Endothelial cell of umbilical vein (primary cell): ENCODE results near the gene PHC2. TPM values are rescaled to one million over a fixed set of nuclear protein-coding genes. Genes with fewer than 3 reads are reported as not detected.

Source experiments
- BruUV-seq: library from RNA; stranded (reverse); fragments of 400-500 nt; replicated peaks from 2 replicates; lab custom pipeline; 2021; lab: Mats Ljungman, UMichigan
- CTCF ChIA-PET: fragments of 300-600, 350-600 bp; sonication (Branson Sonifier 250); formaldehyde crosslinking; loops from one replicate; lab custom pipeline; 2021; ENCODE audit warnings: antibody characterized with exemption, inconsistent platforms; lab: Charles Lee
- POLR2A ChIA-PET: fragments of 300-600, 350-600 bp; sonication (Branson Sonifier 250); formaldehyde crosslinking; loops from one replicate; lab custom pipeline; 2021; ENCODE audit warnings: antibody characterized with exemption, inconsistent platforms; lab: Charles Lee
- DNase-seq: peaks from one replicate; pipeline ENCODE4 v3.0.0-alpha.2; 2011; ENCODE audit warnings: low read depth, low spot score
- FAIRE-seq: peaks from 2 replicates; lab custom pipeline; 2011; peaks lifted over from hg19 to GRCh38; lab: Jason Lieb, UNC
- H2AFZ ChIP-seq: 2 replicates; pipeline ENCODE4 v1.6.0; 2012; ENCODE audit warnings: low read depth, low read length, control low read depth, inconsistent platforms
- H3K27ac ChIP-seq: 2 replicates; pipeline ENCODE4 v1.5.1; 2011; ENCODE audit warnings: low read depth, mild to moderate bottlenecking, control low read depth, low read length, moderate library complexity; ENCODE audit not compliant: insufficient read depth
- H3K27me3 ChIP-seq, 2 experiments: 2 replicates each; pipeline versions ENCODE4 v1.6.0 to v1.6.1; 2011; ENCODE audit warnings: low read length in 2 of 2, mixed read lengths in 1 of 2; ENCODE audit not compliant: control insufficient read depth in 2 of 2, insufficient read depth in 2 of 2
- H3K36me3 ChIP-seq, 2 experiments: 2 replicates in 1 of 2; 3 replicates in 1 of 2; pipeline ENCODE4 v1.5.1; 2011; ENCODE audit warnings: low read length in 2 of 2, mild to moderate bottlenecking in 1 of 2, moderate library complexity in 1 of 2; ENCODE audit not compliant: control insufficient read depth in 2 of 2, insufficient read depth in 2 of 2; ENCODE audit errors: extremely low read depth in 1 of 2
- H3K4me1 ChIP-seq: 3 replicates; pipeline ENCODE4 v1.5.1; 2011; ENCODE audit warnings: mild to moderate bottlenecking, low read length; ENCODE audit not compliant: control insufficient read depth, insufficient read depth; ENCODE audit errors: extremely low read depth
- H3K4me2 ChIP-seq: 2 replicates; pipeline ENCODE4 v1.6.1; 2011; ENCODE audit warnings: low read length, control low read depth, mixed read lengths; ENCODE audit not compliant: insufficient read depth
- H3K4me3 ChIP-seq, 3 experiments: fragments of 200-600 bp in 1 of 3; sonication (generic), shearing (Covaris generic) in 1 of 3; replicated peaks in 1 of 3; 2 replicates each; pipeline ENCODE4 v1.5.1; 2011 to 2016; ENCODE audit warnings: control low read depth in 3 of 3, low read length in 3 of 3, mild to moderate bottlenecking in 2 of 3, inconsistent platforms in 1 of 3, low read depth in 1 of 3, moderate library complexity in 1 of 3; ENCODE audit not compliant: insufficient read depth in 1 of 3
- H3K79me2 ChIP-seq: 2 replicates; pipeline ENCODE4 v1.6.0; 2012; ENCODE audit warnings: low read length, inconsistent platforms; ENCODE audit not compliant: control insufficient read depth, insufficient read depth
- H3K9ac ChIP-seq: replicated peaks from 2 replicates; pipeline ENCODE3; 2011; ENCODE audit warnings: low read length, control low read depth; ENCODE audit not compliant: insufficient read depth; ENCODE audit errors: extremely low read depth
- H3K9me1 ChIP-seq: replicated peaks from 3 replicates; pipeline ENCODE4 v1.6.0; 2011; ENCODE audit warnings: mild to moderate bottlenecking, low read length; ENCODE audit not compliant: control insufficient read depth, insufficient read depth; ENCODE audit errors: extremely low read depth
- H3K9me3 ChIP-seq: replicated peaks from 2 replicates; pipeline ENCODE4 v1.5.1; 2012; ENCODE audit warnings: low read length, inconsistent platforms; ENCODE audit not compliant: control insufficient read depth, insufficient read depth
- H4K20me1 ChIP-seq: replicated peaks from 2 replicates; pipeline ENCODE3; 2011; ENCODE audit warnings: mild to moderate bottlenecking, low read length; ENCODE audit not compliant: control insufficient read depth, insufficient read depth; ENCODE audit errors: extremely low read depth
- EZH2 ChIP-seq: IDR thresholded peaks from 2 replicates; pipeline ENCODE4 v1.6.1; 2012; ENCODE audit warnings: borderline replicate concordance, low read depth, mild to moderate bottlenecking, moderate library complexity, low read length, inconsistent platforms; ENCODE audit not compliant: severe bottlenecking
- FOS ChIP-seq: IDR thresholded peaks from 2 replicates; pipeline ENCODE4 v1.6.1; 2011; ENCODE audit warnings: mild to moderate bottlenecking, low read length, moderate library complexity, borderline replicate concordance; ENCODE audit not compliant: insufficient read depth
- GATA2 ChIP-seq: IDR thresholded peaks from 2 replicates; pipeline ENCODE4 v1.7.0; 2011; ENCODE audit warnings: low read depth, mild to moderate bottlenecking, moderate library complexity, mixed read lengths, low read length; ENCODE audit not compliant: insufficient read length, insufficient read depth
- JUN ChIP-seq: IDR thresholded peaks from 2 replicates; pipeline ENCODE4 v1.6.1; 2011; ENCODE audit warnings: borderline replicate concordance, low read depth; ENCODE audit not compliant: insufficient read length, insufficient read depth
- MYC ChIP-seq: IDR thresholded peaks from one replicate; pipeline ENCODE4 v1.6.1; 2011; ENCODE audit warnings: mild to moderate bottlenecking, low read depth, low read length
- POLR2A ChIP-seq: IDR thresholded peaks from 2 replicates; pipeline ENCODE4 v1.6.1; 2012; ENCODE audit warnings: low read depth, mild to moderate bottlenecking, control low read depth, low read length
- POLR2AphosphoS5 ChIP-seq: IDR thresholded peaks from 2 replicates; pipeline ENCODE4 v1.6.1; 2012; ENCODE audit warnings: low read depth, mild to moderate bottlenecking, control low read depth, low read length, moderate library complexity; ENCODE audit not compliant: insufficient read depth
- dilution Hi-C: fragments of 300-500 bp; cut with MboI; formaldehyde crosslinking; loops from one replicate; pipeline ENCODE4 v1.15.0; 2019; ENCODE audit warnings: low sequenced_read_pairs; ENCODE audit not compliant: extremely low pct_ligation_motif_present
- intact Hi-C: fragments of 100-400 bp; cut with micrococcal nuclease; formaldehyde crosslinking; loops from one replicate; pipeline ENCODE4 v1.10.0; 2022
- polyA plus RNA-seq, 4 experiments: library from polyadenylated mRNA; depleted of rRNA in 3 of 4; stranded (reverse) in 3 of 4; unstranded in 1 of 4; fragments of >200 nt; gene quantifications; 2 replicates each; pipeline versions ENCODE4 v1.2.1 to v1.2.3, GENCODE V29; 2011 to 2012; ENCODE audit warnings: missing spikeins in 1 of 4
- total RNA-seq: library from RNA; stranded (reverse); gene quantifications from 2 replicates; pipeline ENCODE4 v1.2.3, GENCODE V29; 2021
- TF ChIP-seq, protein P1 (sequence below): IDR thresholded peaks from 2 replicates; pipeline ENCODE4 v1.6.1; 2011; ENCODE audit not compliant: insufficient read depth, insufficient read length
- TF ChIP-seq, protein P2 (sequence below), 2 donors: IDR thresholded peaks; 1 replicate in 1 of 2; 2 replicates in 1 of 2; pipeline ENCODE4 v1.5.1; 2011; ENCODE audit warnings: low read length in 2 of 2, mild to moderate bottlenecking in 2 of 2, moderate library complexity in 2 of 2, control low read depth in 1 of 2, inconsistent platforms in 1 of 2, low read depth in 1 of 2; ENCODE audit not compliant: insufficient read depth in 1 of 2; ENCODE audit errors: extremely low read depth in 1 of 2

PHC2 gene
- total and polyA plus RNA-seq, 2 donors (not counting 3 experiments of a cell fraction or from before 2014, with no cell fraction given), result 65.6 to 79.0 TPM

DNA sequence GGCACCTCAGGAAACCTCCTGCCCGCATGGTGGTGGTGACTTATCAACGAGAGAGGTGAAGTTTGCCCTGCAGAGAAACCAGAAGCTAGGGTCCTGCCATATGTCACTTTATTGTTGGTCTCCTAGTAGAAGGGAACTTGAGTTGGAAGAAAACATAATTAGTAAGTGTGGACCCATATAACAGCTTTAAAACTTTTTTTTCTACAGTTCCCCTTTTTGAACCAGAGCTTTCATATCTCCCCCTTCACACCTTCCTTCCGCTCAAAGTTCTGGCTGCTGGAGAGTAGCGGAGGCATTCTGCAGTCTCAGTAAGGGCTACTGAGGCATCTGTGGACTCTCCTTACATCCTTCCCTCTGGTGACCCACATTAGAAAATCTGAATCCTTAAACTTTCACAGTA is 48.9 kb downstream of the PHC2 start:
- BruUV-seq, result no TSS peak
- H3K36me3 ChIP-seq, result no peaks in the 10 kb centered on the region
- H3K4me2 ChIP-seq, result no peak overlapping the region
- dilution Hi-C loops, result no loop called here
- ChIA-PET POLR2A (no interaction called here), CTCF (no interaction called here)
- no peaks in the 10 kb centered on the region for H4K20me1 ChIP-seq
- H3K27ac ChIP-seq, result no peak overlapping the region
- no peak overlapping the region for H3K9ac ChIP-seq
- H3K9me1 ChIP-seq, result no peaks in the 10 kb centered on the region
- TF ChIP-seq MYC, result no peak
- TF ChIP-seq FOS, result no peak
- no peak for TF ChIP-seq GATA2
- no peak for TF ChIP-seq POLR2AphosphoS5
- TF ChIP-seq, protein P1, sequence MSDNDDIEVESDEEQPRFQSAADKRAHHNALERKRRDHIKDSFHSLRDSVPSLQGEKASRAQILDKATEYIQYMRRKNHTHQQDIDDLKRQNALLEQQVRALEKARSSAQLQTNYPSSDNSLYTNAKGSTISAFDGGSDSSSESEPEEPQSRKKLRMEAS, result no peak
- TF ChIP-seq EZH2, result no peak
- no peak for TF ChIP-seq JUN
- TF ChIP-seq, protein P2, sequence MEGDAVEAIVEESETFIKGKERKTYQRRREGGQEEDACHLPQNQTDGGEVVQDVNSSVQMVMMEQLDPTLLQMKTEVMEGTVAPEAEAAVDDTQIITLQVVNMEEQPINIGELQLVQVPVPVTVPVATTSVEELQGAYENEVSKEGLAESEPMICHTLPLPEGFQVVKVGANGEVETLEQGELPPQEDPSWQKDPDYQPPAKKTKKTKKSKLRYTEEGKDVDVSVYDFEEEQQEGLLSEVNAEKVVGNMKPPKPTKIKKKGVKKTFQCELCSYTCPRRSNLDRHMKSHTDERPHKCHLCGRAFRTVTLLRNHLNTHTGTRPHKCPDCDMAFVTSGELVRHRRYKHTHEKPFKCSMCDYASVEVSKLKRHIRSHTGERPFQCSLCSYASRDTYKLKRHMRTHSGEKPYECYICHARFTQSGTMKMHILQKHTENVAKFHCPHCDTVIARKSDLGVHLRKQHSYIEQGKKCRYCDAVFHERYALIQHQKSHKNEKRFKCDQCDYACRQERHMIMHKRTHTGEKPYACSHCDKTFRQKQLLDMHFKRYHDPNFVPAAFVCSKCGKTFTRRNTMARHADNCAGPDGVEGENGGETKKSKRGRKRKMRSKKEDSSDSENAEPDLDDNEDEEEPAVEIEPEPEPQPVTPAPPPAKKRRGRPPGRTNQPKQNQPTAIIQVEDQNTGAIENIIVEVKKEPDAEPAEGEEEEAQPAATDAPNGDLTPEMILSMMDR (IDR thresholded peaks at IDR 0.05; ENCODE audit: extremely low read depth in 1 of 2, insufficient read depth in 1 of 2, low read depth in 1 of 2, low read length in 2 of 2), result no peak
- TF ChIP-seq POLR2A, result no peak
- H3K79me2 ChIP-seq, result no peaks in the 10 kb centered on the region
- H3K27me3 ChIP-seq, result no peaks in the 10 kb centered on the region
- intact Hi-C loops, result no loop called here
- no peaks in the 10 kb centered on the region for H3K4me1 ChIP-seq
- H3K9me3 ChIP-seq, result no peaks in the 10 kb centered on the region
- no peak overlapping the region for H3K4me3 ChIP-seq
- no peak for FAIRE-seq
- DNase-seq, result no peak
- no peak overlapping the region for H2AFZ ChIP-seq
